Panc1 (cell line): Measurements from ENCODE around the gene ELL2. TPM values are rescaled to one million over a fixed set of nuclear protein-coding genes. Genes with fewer than 3 reads are reported as not detected.
A peak's percentile ranks its signal among the peaks of the same experiment; 100 is the strongest.

Source experiments
- ATAC-seq: fragments of 200-7000 bp; cut with Tn5 transposase; 2 replicates; pipeline ENCODE4 v1.9.1; 2020; ENCODE audit warnings: mild to moderate bottlenecking, moderate library complexity
- BruUV-seq: library from RNA; stranded (reverse); fragments of 400-500 nt; replicated peaks from 2 replicates; lab custom pipeline; 2021; lab: Mats Ljungman, UMichigan
- CTCF ChIA-PET: fragments of 300-600 bp; sonication (Branson Sonifier 250); formaldehyde crosslinking; loops from one replicate; lab custom pipeline; 2022; ENCODE audit warnings: antibody characterized with exemption; lab: Charles Lee
- POLR2A ChIA-PET: fragments of 300-600 bp; sonication (Branson Sonifier 250); formaldehyde crosslinking; loops from one replicate; lab custom pipeline; 2022; ENCODE audit warnings: antibody characterized with exemption; lab: Charles Lee
- DNase-seq: peaks from one replicate; pipeline ENCODE4 v3.0.0-alpha.2; 2010; ENCODE audit warnings: low read depth, low spot score
- H3K27ac ChIP-seq: 2 replicates; pipeline ENCODE4 v1.5.1; 2011; ENCODE audit warnings: mild to moderate bottlenecking, low read length, inconsistent platforms
- H3K27me3 ChIP-seq: fragments of 200-500 bp; sonication (Bioruptor generic); 2 replicates; pipeline ENCODE4 v1.6.0; 2014; ENCODE audit warnings: low read length, inconsistent platforms; ENCODE audit not compliant: control insufficient read depth, insufficient read depth
- H3K36me3 ChIP-seq: fragments of 200-500 bp; sonication (Bioruptor generic); 2 replicates; pipeline ENCODE4 v1.5.1; 2014; ENCODE audit warnings: inconsistent platforms, mild to moderate bottlenecking, low read length, moderate library complexity; ENCODE audit not compliant: control insufficient read depth, insufficient read depth
- H3K4me1 ChIP-seq: 2 replicates; pipeline ENCODE4 v1.5.1; 2011; ENCODE audit warnings: inconsistent platforms, mild to moderate bottlenecking, low read length, moderate library complexity; ENCODE audit not compliant: control insufficient read depth, insufficient read depth
- H3K4me3 ChIP-seq, 2 experiments: 2 replicates each; pipeline ENCODE4 v1.5.1; 2011 to 2012; ENCODE audit warnings: low read depth in 2 of 2, low read length in 2 of 2, mild to moderate bottlenecking in 2 of 2, inconsistent platforms in 1 of 2, moderate library complexity in 1 of 2
- H3K9me3 ChIP-seq: fragments of 200-500 bp; sonication (Bioruptor generic); 2 replicates; pipeline ENCODE4 v1.5.1; 2014; ENCODE audit warnings: low read depth, mild to moderate bottlenecking, inconsistent platforms, low read length, moderate library complexity; ENCODE audit not compliant: control insufficient read depth, insufficient read depth
- POLR2AphosphoS5 ChIP-seq: IDR thresholded peaks from 2 replicates; pipeline ENCODE4 v1.6.1; 2012; ENCODE audit warnings: mild to moderate bottlenecking, low read depth, low read length, moderate library complexity
- SIN3A ChIP-seq: IDR thresholded peaks from 2 replicates; pipeline ENCODE4 v1.6.1; 2012; ENCODE audit warnings: low read depth, mild to moderate bottlenecking, low read length, moderate library complexity, borderline replicate concordance; ENCODE audit not compliant: insufficient read depth
- TCF7L2 ChIP-seq: IDR thresholded peaks from 2 replicates; pipeline ENCODE4 v1.6.1; 2011; ENCODE audit warnings: mild to moderate bottlenecking, low read depth, low read length, inconsistent platforms
- in situ Hi-C: cut with HindIII; loops from 2 replicates; pipeline ENCODE4 v1.10.0; 2016; ENCODE audit warnings: low sequenced_read_pairs, low pct_unique_long_range_greater_than_20kb
- intact Hi-C: fragments of 100-400 bp; cut with micrococcal nuclease; formaldehyde crosslinking; loops from one replicate; pipeline ENCODE4 v1.10.0; 2022; ENCODE audit not compliant: unreplicated experiment
- total RNA-seq: library from RNA; stranded (reverse); gene quantifications from one replicate; pipeline ENCODE4 v1.2.1, GENCODE V29; 2021; ENCODE audit not compliant: unreplicated experiment
- TF ChIP-seq, protein P1 (sequence below), 2 experiments: IDR thresholded peaks; 2 replicates each; pipeline ENCODE4 v1.6.1; 2011 to 2012; ENCODE audit warnings: low read depth in 2 of 2, control low read depth in 1 of 2, low read length in 1 of 2, mild to moderate bottlenecking in 1 of 2, moderate library complexity in 1 of 2; ENCODE audit not compliant: insufficient read depth in 1 of 2
- TF ChIP-seq, protein P2 (sequence below): fragments of 450-650 bp; IDR thresholded peaks from 2 replicates; pipeline ENCODE4 v1.5.1; 2017; ENCODE audit warnings: mild to moderate bottlenecking

Gene ELL2
- total RNA-seq, 1 experiment from 2014 or later: 68.5 TPM

- TSS peak; percentile 26 for BruUV-seq
- POLR2A ChIA-PET: no interaction called here
- TF ChIP-seq, protein P1, sequence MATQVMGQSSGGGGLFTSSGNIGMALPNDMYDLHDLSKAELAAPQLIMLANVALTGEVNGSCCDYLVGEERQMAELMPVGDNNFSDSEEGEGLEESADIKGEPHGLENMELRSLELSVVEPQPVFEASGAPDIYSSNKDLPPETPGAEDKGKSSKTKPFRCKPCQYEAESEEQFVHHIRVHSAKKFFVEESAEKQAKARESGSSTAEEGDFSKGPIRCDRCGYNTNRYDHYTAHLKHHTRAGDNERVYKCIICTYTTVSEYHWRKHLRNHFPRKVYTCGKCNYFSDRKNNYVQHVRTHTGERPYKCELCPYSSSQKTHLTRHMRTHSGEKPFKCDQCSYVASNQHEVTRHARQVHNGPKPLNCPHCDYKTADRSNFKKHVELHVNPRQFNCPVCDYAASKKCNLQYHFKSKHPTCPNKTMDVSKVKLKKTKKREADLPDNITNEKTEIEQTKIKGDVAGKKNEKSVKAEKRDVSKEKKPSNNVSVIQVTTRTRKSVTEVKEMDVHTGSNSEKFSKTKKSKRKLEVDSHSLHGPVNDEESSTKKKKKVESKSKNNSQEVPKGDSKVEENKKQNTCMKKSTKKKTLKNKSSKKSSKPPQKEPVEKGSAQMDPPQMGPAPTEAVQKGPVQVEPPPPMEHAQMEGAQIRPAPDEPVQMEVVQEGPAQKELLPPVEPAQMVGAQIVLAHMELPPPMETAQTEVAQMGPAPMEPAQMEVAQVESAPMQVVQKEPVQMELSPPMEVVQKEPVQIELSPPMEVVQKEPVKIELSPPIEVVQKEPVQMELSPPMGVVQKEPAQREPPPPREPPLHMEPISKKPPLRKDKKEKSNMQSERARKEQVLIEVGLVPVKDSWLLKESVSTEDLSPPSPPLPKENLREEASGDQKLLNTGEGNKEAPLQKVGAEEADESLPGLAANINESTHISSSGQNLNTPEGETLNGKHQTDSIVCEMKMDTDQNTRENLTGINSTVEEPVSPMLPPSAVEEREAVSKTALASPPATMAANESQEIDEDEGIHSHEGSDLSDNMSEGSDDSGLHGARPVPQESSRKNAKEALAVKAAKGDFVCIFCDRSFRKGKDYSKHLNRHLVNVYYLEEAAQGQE (IDR thresholded peaks at IDR 0.05; ENCODE audit: insufficient read depth in 1 of 2, low read depth in 2 of 2, low read length in 1 of 2): no peak
- TF ChIP-seq TCF7L2: no peak
- TF ChIP-seq, protein P2, sequence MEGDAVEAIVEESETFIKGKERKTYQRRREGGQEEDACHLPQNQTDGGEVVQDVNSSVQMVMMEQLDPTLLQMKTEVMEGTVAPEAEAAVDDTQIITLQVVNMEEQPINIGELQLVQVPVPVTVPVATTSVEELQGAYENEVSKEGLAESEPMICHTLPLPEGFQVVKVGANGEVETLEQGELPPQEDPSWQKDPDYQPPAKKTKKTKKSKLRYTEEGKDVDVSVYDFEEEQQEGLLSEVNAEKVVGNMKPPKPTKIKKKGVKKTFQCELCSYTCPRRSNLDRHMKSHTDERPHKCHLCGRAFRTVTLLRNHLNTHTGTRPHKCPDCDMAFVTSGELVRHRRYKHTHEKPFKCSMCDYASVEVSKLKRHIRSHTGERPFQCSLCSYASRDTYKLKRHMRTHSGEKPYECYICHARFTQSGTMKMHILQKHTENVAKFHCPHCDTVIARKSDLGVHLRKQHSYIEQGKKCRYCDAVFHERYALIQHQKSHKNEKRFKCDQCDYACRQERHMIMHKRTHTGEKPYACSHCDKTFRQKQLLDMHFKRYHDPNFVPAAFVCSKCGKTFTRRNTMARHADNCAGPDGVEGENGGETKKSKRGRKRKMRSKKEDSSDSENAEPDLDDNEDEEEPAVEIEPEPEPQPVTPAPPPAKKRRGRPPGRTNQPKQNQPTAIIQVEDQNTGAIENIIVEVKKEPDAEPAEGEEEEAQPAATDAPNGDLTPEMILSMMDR: no peak
- no peak for TF ChIP-seq SIN3A
- TF ChIP-seq POLR2AphosphoS5: no peak
- CTCF ChIA-PET: no interaction called here
- no peaks in the 10 kb centered on the region for H3K27me3 ChIP-seq
- H3K4me1 ChIP-seq: no peaks in the 10 kb centered on the region
- H3K27ac ChIP-seq: no peak overlapping the region
- in situ Hi-C loops: no loop called here
- no peaks in the 10 kb centered on the region; the same call in none of the 2 replicates for H3K36me3 ChIP-seq
- no peak overlapping the region for H3K4me3 ChIP-seq
- H3K9me3 ChIP-seq: no peaks in the 10 kb centered on the region
- ATAC-seq (no peak), DNase-seq (no peak)
- intact Hi-C loops: no loop called here
These were observed 73.7 kb downstream of the ELL2 start for GRCh38 chr5:95887977-95888376.

DNA sequence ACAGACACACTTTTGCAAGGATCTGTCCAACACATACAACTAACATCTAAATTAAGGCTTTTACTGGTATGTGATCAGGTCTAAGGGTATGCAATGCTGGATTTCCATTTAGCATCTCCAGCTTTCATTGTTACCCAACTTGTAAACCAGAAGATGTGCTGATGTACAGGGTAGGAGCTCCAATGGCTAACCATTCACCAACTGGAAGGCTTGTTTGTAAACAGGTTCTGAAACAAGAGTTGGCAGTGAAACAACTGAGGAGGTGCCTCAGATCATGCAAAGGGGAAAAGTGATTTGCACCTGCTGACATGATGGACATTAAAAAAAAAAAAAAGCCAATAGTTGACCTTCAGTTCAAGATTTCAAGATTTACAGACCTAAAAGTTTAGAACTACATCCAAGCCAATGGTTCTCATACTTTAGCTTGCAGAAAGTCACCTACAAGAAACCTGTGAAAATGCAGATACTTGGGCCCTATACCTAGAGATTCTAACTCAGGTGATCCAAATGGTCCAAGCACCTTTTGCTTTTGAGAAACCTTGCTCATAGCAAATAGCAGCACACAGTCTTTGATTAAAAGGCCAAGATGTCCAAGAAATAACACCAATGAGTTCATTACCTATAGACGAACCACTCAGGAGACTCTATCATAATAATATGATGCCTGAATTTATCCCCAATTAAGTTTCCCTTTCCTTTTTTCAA is 75.2 kb downstream of the ELL2 start:
- no peaks in the 10 kb centered on the region for H3K9me3 ChIP-seq
- no peak overlapping the region for H3K27ac ChIP-seq
- ChIA-PET POLR2A (interaction anchor here (0.7 kb wide), 1 partner anchor 444 kb away, joined by 12 read pairs; no protein-coding TSS in a partner anchor), CTCF (no interaction called here)
- ATAC-seq (no peak), DNase-seq (no peak)
- in situ Hi-C loops: no loop called here
- TF ChIP-seq, protein P1 (IDR thresholded peaks at IDR 0.05; ENCODE audit: insufficient read depth in 1 of 2, low read depth in 2 of 2, low read length in 1 of 2): no peak
- TF ChIP-seq SIN3A (no peak), TCF7L2 (no peak), POLR2AphosphoS5 (no peak)
- H3K36me3 ChIP-seq: no peaks in the 10 kb centered on the region; the same call in none of the 2 replicates
- no peak overlapping the region for H3K4me3 ChIP-seq
- no TSS peak for BruUV-seq
- H3K4me1 ChIP-seq: no peaks in the 10 kb centered on the region
- H3K27me3 ChIP-seq: no peaks in the 10 kb centered on the region
- intact Hi-C loops: no loop called here
